GM15510 (cell line): Measurements from ENCODE around the gene SCNN1B.

Experiments
- POLR2A ChIP-seq: IDR thresholded peaks from 3 replicates; pipeline ENCODE4 v1.6.1; 2011; ENCODE audit warnings: borderline replicate concordance; ENCODE audit not compliant: insufficient read length; ENCODE audit errors: extremely low read depth

Gene SCNN1B

GRCh38 chr16:23280483-23280967 is 21.6 kb upstream of the SCNN1B start:
- no peak for TF ChIP-seq POLR2A

- TF ChIP-seq POLR2A = no peak
Measured at GRCh38 chr16:23282568-23282967, 19.5 kb upstream of the SCNN1B start.

GRCh38 chr16:23283571-23283970 is 18.5 kb upstream of the SCNN1B start:
- TF ChIP-seq POLR2A = no peak

GRCh38 chr16:23284584-23284983 is 17.5 kb upstream of the SCNN1B start:
- TF ChIP-seq POLR2A = no peak

GRCh38 chr16:23286131-23286532 is 16.0 kb upstream of the SCNN1B start:
- no peak for TF ChIP-seq POLR2A

GRCh38 chr16:23288209-23288608 is 13.9 kb upstream of the SCNN1B start:
- no peak for TF ChIP-seq POLR2A

- no peak for TF ChIP-seq POLR2A
Measured at GRCh38 chr16:23288726-23289512, 13.2 kb upstream of the SCNN1B start.

GRCh38 chr16:23290189-23291062 is 11.7 kb upstream of the SCNN1B start:
- no peak for TF ChIP-seq POLR2A

GRCh38 chr16:23293016-23293415 is 9.1 kb upstream of the SCNN1B start:
- no peak for TF ChIP-seq POLR2A

GRCh38 chr16:23294260-23294659 is 7.8 kb upstream of the SCNN1B start:
- no peak for TF ChIP-seq POLR2A

GRCh38 chr16:23296994-23297393 is 5.1 kb upstream of the SCNN1B start:
- no peak for TF ChIP-seq POLR2A

GRCh38 chr16:23298290-23298915 is 3.7 kb upstream of the SCNN1B start:
- no peak for TF ChIP-seq POLR2A

- no peak for TF ChIP-seq POLR2A
Measured at GRCh38 chr16:23301251-23302044, 654 bp upstream of the SCNN1B start.

- TF ChIP-seq POLR2A = no peak
Measured at GRCh38 chr16:23303685-23304084, 1.6 kb downstream of the SCNN1B start.
